Retina (tissue), 1 donor: ENCODE measurements around the gene CAPN13.

Experiments
- DNase-seq: peaks from one replicate; pipeline ENCODE4 v3.0.0-alpha.2; 2016

CAPN13 gene

GRCh38 chr2:30678410-30679137 is 128.7 kb downstream of the CAPN13 start:
- no peak for DNase-seq

- DNase-seq = no peak
Measured at GRCh38 chr2:30677861-30678385, 129.3 kb downstream of the CAPN13 start.

- no peak for DNase-seq
Measured at GRCh38 chr2:30677231-30677630, 130.0 kb downstream of the CAPN13 start.

GRCh38 chr2:30675758-30676157 is 131.5 kb downstream of the CAPN13 start:
- no peak for DNase-seq

- no peak for DNase-seq
Measured at GRCh38 chr2:30673127-30673526, 134.1 kb downstream of the CAPN13 start.
